ENCODE measurements around the gene SPEM3.

GRCh38 chr17:7443499-7444485, 15.1 kb downstream of the SPEM3 start:
- TF ChIP-seq POLR2A (IDR thresholded peaks at IDR 0.05), result no peak
- TF ChIP-seq CTCF (IDR thresholded peaks at IDR 0.05 in 4 of 5, conservative IDR thresholded peaks at IDR 0.05 in 1 of 5), result no peak

Data from gastrocnemius medialis (tissue), 4 donors.